OCI-LY7 (cell line): ENCODE results near the gene E2F6. TPM values are rescaled to one million over a fixed set of nuclear protein-coding genes. Genes with fewer than 3 reads are reported as not detected.

ENCODE experiments used
- BruUV-seq: library from RNA; stranded (reverse); fragments of 400-500 nt; replicated peaks from 2 replicates; lab custom pipeline; 2021; lab: Mats Ljungman, UMichigan
- CTCF ChIA-PET: fragments of 300-600 bp; sonication (Branson Sonifier 250); formaldehyde crosslinking; loops from one replicate; lab custom pipeline; 2022; ENCODE audit warnings: antibody characterized with exemption; ENCODE audit not compliant: unreplicated experiment; lab: Charles Lee
- POLR2A ChIA-PET: fragments of 300-600 bp; sonication (Branson Sonifier 250); formaldehyde crosslinking; loops from one replicate; lab custom pipeline; 2022; ENCODE audit warnings: antibody characterized with exemption; lab: Charles Lee
- DNase-seq: peaks from one replicate; pipeline ENCODE4 v3.0.0-alpha.2; 2015; ENCODE audit warnings: low spot score
- H2AFZ ChIP-seq: fragments of 200-600 bp; sonication (generic), shearing (Covaris generic); 2 replicates; pipeline ENCODE4 v1.6.1; 2014; ENCODE audit warnings: mild to moderate bottlenecking, antibody characterized with exemption, low read length, moderate library complexity
- H3K27ac ChIP-seq: fragments of 200-600 bp; sonication (generic); 2 replicates; pipeline ENCODE4 v1.5.1; 2014; ENCODE audit warnings: mixed run types, low read depth, mild to moderate bottlenecking, moderate library complexity, low read length, inconsistent platforms; ENCODE audit not compliant: poor library complexity, severe bottlenecking
- H3K36me3 ChIP-seq: fragments of 200-600 bp; sonication (generic); 2 replicates; pipeline ENCODE4 v1.6.1; 2014; ENCODE audit warnings: mild to moderate bottlenecking, antibody characterized with exemption, low read length, moderate library complexity, mixed read lengths; ENCODE audit not compliant: insufficient read depth
- H3K4me1 ChIP-seq: fragments of 200-600 bp; sonication (generic); 2 replicates; pipeline ENCODE4 v1.5.1; 2014; ENCODE audit warnings: mild to moderate bottlenecking, low read length; ENCODE audit not compliant: insufficient read depth, poor library complexity, severe bottlenecking
- H3K4me2 ChIP-seq: fragments of 200-600 bp; sonication (generic); 2 replicates; pipeline ENCODE4 v1.6.1; 2014; ENCODE audit warnings: mild to moderate bottlenecking, low read length
- H3K4me3 ChIP-seq: fragments of 200-600 bp; sonication (generic); 2 replicates; pipeline ENCODE4 v1.5.1; 2014; ENCODE audit warnings: mild to moderate bottlenecking, low read depth, low read length; ENCODE audit not compliant: poor library complexity, severe bottlenecking
- H3K79me2 ChIP-seq: fragments of 200-600 bp; sonication (generic); 2 replicates; pipeline ENCODE4 v1.6.1; 2016; ENCODE audit warnings: low read depth, mild to moderate bottlenecking, low read length, moderate library complexity, mixed read lengths; ENCODE audit not compliant: insufficient read depth
- H3K9me2 ChIP-seq: fragments of 200-600 bp; sonication (generic); 2 replicates; pipeline ENCODE4 v1.6.1; 2016; ENCODE audit warnings: mild to moderate bottlenecking, low read length, mixed read lengths; ENCODE audit not compliant: insufficient read depth
- H3K9me3 ChIP-seq: fragments of 200-600 bp; sonication (generic); 2 replicates; pipeline ENCODE4 v1.6.1; 2014; ENCODE audit warnings: mild to moderate bottlenecking, mixed run types, low read length, mixed read lengths
- H4K20me1 ChIP-seq: fragments of 200-600 bp; sonication (generic); 2 replicates; pipeline ENCODE4 v1.6.1; 2014; ENCODE audit warnings: mild to moderate bottlenecking, antibody characterized with exemption, low read length, moderate library complexity, mixed read lengths; ENCODE audit not compliant: insufficient read depth
- CTCF ChIP-seq: fragments of 200-600 bp; sonication (generic); conservative IDR thresholded peaks from 2 replicates; pipeline ENCODE4 v1.5.1; 2014; ENCODE audit warnings: mild to moderate bottlenecking, antibody characterized with exemption, low read length, moderate library complexity, mixed read lengths
- EZH2phosphoT487 ChIP-seq: fragments of 200-600 bp; sonication (generic); IDR thresholded peaks from 2 replicates; pipeline ENCODE4 v1.6.1; 2018; ENCODE audit warnings: low read depth, borderline replicate concordance, mild to moderate bottlenecking, mixed run types, antibody characterized with exemption, low read length, moderate library complexity, mixed read lengths
- intact Hi-C: fragments of 100-400 bp; cut with micrococcal nuclease; formaldehyde crosslinking; loops from one replicate; pipeline ENCODE4 v1.10.0; 2022; ENCODE audit not compliant: unreplicated experiment
- total RNA-seq, 2 experiments: library from RNA; depleted of rRNA in 1 of 2; stranded (reverse); fragments of >200 nt in 1 of 2; shearing (Covaris generic) in 1 of 2; gene quantifications; 2 replicates each; pipeline ENCODE4 v1.2.3, GENCODE V29; 2014 to 2022

Gene E2F6
- total RNA-seq, 2 experiments from 2014 or later: 12.4 to 14.3 TPM

- ChIA-PET POLR2A (interaction anchor here (0.5 kb wide), 1 partner anchor 240 kb away, joined by 3 read pairs; no protein-coding TSS in a partner anchor), CTCF (no interaction called here)
- Histone ChIP-seq H3K27ac (no peak overlapping the region), H3K4me1 (no peaks in the 10 kb centered on the region), H3K4me2 (no peak overlapping the region), H4K20me1 (no peaks in the 10 kb centered on the region), H3K9me3 (no peaks in the 10 kb centered on the region), H3K36me3 (no peaks in the 10 kb centered on the region), H3K9me2 (no peaks in the 10 kb centered on the region), H3K4me3 (no peak overlapping the region), H2AFZ (no peak overlapping the region), H3K79me2 (no peaks in the 10 kb centered on the region)
- intact Hi-C loops: no loop called here
- no peak for DNase-seq
- TF ChIP-seq EZH2phosphoT487: no peak
- no peak for TF ChIP-seq CTCF
- no TSS peak for BruUV-seq
These were observed 48.9 kb upstream of the E2F6 start for GRCh38 chr2:11514904-11515303.

- TF ChIP-seq CTCF (no peak), EZH2phosphoT487 (no peak)
- no peak for DNase-seq
- Histone ChIP-seq H3K36me3 (no peaks in the 10 kb centered on the region), H3K27ac (no peak overlapping the region), H4K20me1 (no peaks in the 10 kb centered on the region), H3K9me2 (no peaks in the 10 kb centered on the region), H2AFZ (no peak overlapping the region), H3K4me2 (no peak overlapping the region), H3K4me1 (no peaks in the 10 kb centered on the region), H3K79me2 (no peaks in the 10 kb centered on the region), H3K9me3 (no peaks in the 10 kb centered on the region), H3K4me3 (no peak overlapping the region)
- ChIA-PET POLR2A (interaction anchor here (0.6 kb wide), 1 partner anchor 19 kb away, joined by 3 read pairs; no protein-coding TSS in a partner anchor), CTCF (no interaction called here)
- BruUV-seq: no TSS peak
- intact Hi-C loops: no loop called here
These were observed 48.2 kb upstream of the E2F6 start for GRCh38 chr2:11514081-11514730.

GRCh38 chr2:11513319-11513718 lies 47.4 kb upstream of the E2F6 start:
- no peak overlapping the region for H2AFZ ChIP-seq
- no peak for DNase-seq
- CTCF ChIA-PET: no interaction called here
- H3K79me2 ChIP-seq: no peaks in the 10 kb centered on the region
- H3K4me3 ChIP-seq: no peak overlapping the region
- no peak overlapping the region for H3K4me2 ChIP-seq
- H4K20me1 ChIP-seq: no peaks in the 10 kb centered on the region
- no peak overlapping the region for H3K27ac ChIP-seq
- no TSS peak for BruUV-seq
- H3K36me3 ChIP-seq: no peaks in the 10 kb centered on the region
- intact Hi-C loops: no loop called here
- TF ChIP-seq EZH2phosphoT487: no peak
- TF ChIP-seq CTCF: no peak
- POLR2A ChIA-PET: no interaction called here
- H3K4me1 ChIP-seq: no peaks in the 10 kb centered on the region
- no peaks in the 10 kb centered on the region for H3K9me2 ChIP-seq
- H3K9me3 ChIP-seq: no peaks in the 10 kb centered on the region
